IMR-90 (cell line): ENCODE measurements around the gene NMNAT3. TPM values are rescaled to one million over a fixed set of nuclear protein-coding genes. Genes with fewer than 3 reads are reported as not detected.

Source experiments
- ATAC-seq: fragments of 200-7000 bp; cut with Tn5 transposase; 2 replicates; pipeline ENCODE4 v1.9.1; 2020; ENCODE audit warnings: low read depth, mild to moderate bottlenecking, moderate library complexity
- BruUV-seq: library from RNA; stranded (reverse); fragments of 400-500 nt; replicated peaks from 2 replicates; lab custom pipeline; 2021; lab: Mats Ljungman, UMichigan
- CTCF ChIA-PET: fragments of 300-600 bp; formaldehyde crosslinking; extraction: SDS; loops from one replicate; lab custom pipeline; 2021; ENCODE audit warnings: antibody characterized with exemption; lab: Yijun Ruan, JAX
- POLR2A ChIA-PET: fragments of 300-600 bp; sonication (Branson Sonifier 250); formaldehyde crosslinking; loops from one replicate; lab custom pipeline; 2022; ENCODE audit warnings: antibody characterized with exemption; ENCODE audit not compliant: unreplicated experiment; lab: Charles Lee
- DNase-seq: peaks from one replicate; pipeline ENCODE4 v3.0.0; 2013
- H2AFZ ChIP-seq: replicated peaks from 2 replicates; pipeline ENCODE3; 2013; ENCODE audit warnings: low read length, mild to moderate bottlenecking; ENCODE audit not compliant: poor library complexity
- H2AK5ac ChIP-seq: 2 replicates; pipeline ENCODE4 v1.6.1; 2013; ENCODE audit warnings: low read depth, low read length, inconsistent platforms
- H2AK9ac ChIP-seq: replicated peaks from 2 replicates; pipeline ENCODE3; 2013; ENCODE audit warnings: mild to moderate bottlenecking, low read depth, low read length, moderate library complexity; ENCODE audit not compliant: poor library complexity
- H2BK120ac ChIP-seq: 2 replicates; pipeline ENCODE4 v1.6.1; 2013; ENCODE audit warnings: low read depth, low read length, inconsistent platforms
- H2BK15ac ChIP-seq: 3 replicates; pipeline ENCODE4 v1.6.1; 2013; ENCODE audit warnings: low read depth, low read length, inconsistent platforms
- H2BK20ac ChIP-seq: 2 replicates; pipeline ENCODE4 v1.6.1; 2013; ENCODE audit warnings: low read depth, mild to moderate bottlenecking, inconsistent platforms, low read length, moderate library complexity
- H2BK5ac ChIP-seq: 2 replicates; pipeline ENCODE4 v1.6.1; 2013; ENCODE audit warnings: mild to moderate bottlenecking, low read depth, low read length, inconsistent platforms; ENCODE audit not compliant: poor library complexity, severe bottlenecking
- H3K14ac ChIP-seq: replicated peaks from 2 replicates; pipeline ENCODE4 v1.6.1; 2013; ENCODE audit warnings: low read depth, low read length, inconsistent platforms
- H3K18ac ChIP-seq: 2 replicates; pipeline ENCODE4 v1.6.1; 2013; ENCODE audit warnings: low read depth, low read length, control low read depth
- H3K23ac ChIP-seq: 2 replicates; pipeline ENCODE4 v1.6.1; 2013; ENCODE audit warnings: low read depth, low read length, inconsistent platforms
- H3K27ac ChIP-seq: 2 replicates; pipeline ENCODE4 v1.5.1; 2013; ENCODE audit warnings: mild to moderate bottlenecking, control low read depth, low read length; ENCODE audit not compliant: insufficient read depth
- H3K27me3 ChIP-seq: 2 replicates; pipeline ENCODE4 v1.6.1; 2013; ENCODE audit warnings: low read length; ENCODE audit not compliant: control insufficient read depth, insufficient read depth
- H3K36me3 ChIP-seq: 2 replicates; pipeline ENCODE4 v1.6.1; 2013; ENCODE audit warnings: low read length, mixed read lengths; ENCODE audit not compliant: control insufficient read depth, insufficient read depth
- H3K4ac ChIP-seq: 2 replicates; pipeline ENCODE4 v1.6.1; 2013; ENCODE audit warnings: low read depth, low read length, inconsistent platforms
- H3K4me1 ChIP-seq: 2 replicates; pipeline ENCODE4 v1.6.1; 2013; ENCODE audit warnings: low read length, mixed read lengths; ENCODE audit not compliant: control insufficient read depth, insufficient read depth
- H3K4me2 ChIP-seq: 2 replicates; pipeline ENCODE4 v1.6.1; 2013; ENCODE audit warnings: low read depth, mild to moderate bottlenecking, control low read depth, low read length, moderate library complexity
- H3K4me3 ChIP-seq: 2 replicates; pipeline ENCODE4 v1.5.1; 2013; ENCODE audit warnings: low read depth, mild to moderate bottlenecking, control low read depth, low read length, moderate library complexity; ENCODE audit not compliant: insufficient read depth
- H3K56ac ChIP-seq: 2 replicates; pipeline ENCODE4 v1.6.1; 2013; ENCODE audit warnings: low read length, inconsistent platforms; ENCODE audit not compliant: insufficient read depth; ENCODE audit errors: extremely low read depth
- H3K79me1 ChIP-seq, 2 experiments: 2 replicates each; pipeline ENCODE4 v1.6.1; 2013; ENCODE audit warnings: low read length in 2 of 2, inconsistent platforms in 1 of 2, low read depth in 1 of 2
- H3K9ac ChIP-seq: 2 replicates; pipeline ENCODE4 v1.6.1; 2013; ENCODE audit warnings: low read depth, low read length, control low read depth
- H3K9me1 ChIP-seq: 2 replicates; pipeline ENCODE4 v1.6.1; 2013; ENCODE audit warnings: low read length, inconsistent platforms; ENCODE audit not compliant: insufficient read depth
- H3K9me3 ChIP-seq: 2 replicates; pipeline ENCODE4 v1.6.1; 2013; ENCODE audit warnings: low read length; ENCODE audit not compliant: control insufficient read depth, insufficient read depth
- H4K20me1 ChIP-seq: 2 replicates; pipeline ENCODE4 v1.6.1; 2013; ENCODE audit warnings: low read length, inconsistent platforms; ENCODE audit not compliant: insufficient read depth
- H4K5ac ChIP-seq: 2 replicates; pipeline ENCODE4 v1.6.1; 2013; ENCODE audit warnings: mild to moderate bottlenecking, low read depth, low read length, control low read depth
- H4K8ac ChIP-seq, 2 experiments: 2 replicates each; pipeline ENCODE4 v1.6.1; 2013; ENCODE audit warnings: low read depth in 2 of 2, low read length in 2 of 2, control low read depth in 1 of 2, inconsistent platforms in 1 of 2
- H4K91ac ChIP-seq: 2 replicates; pipeline ENCODE4 v1.6.1; 2013; ENCODE audit warnings: low read depth, low read length, inconsistent platforms; ENCODE audit not compliant: insufficient read depth
- BHLHE40 ChIP-seq: fragments of 150-350 bp; IDR thresholded peaks from 2 replicates; pipeline ENCODE4 v1.6.1; 2016; ENCODE audit warnings: mild to moderate bottlenecking, low read depth, low read length
- CEBPB ChIP-seq: IDR thresholded peaks from 2 replicates; pipeline ENCODE4 v1.6.1; 2012; ENCODE audit warnings: low read depth, low read length, improper control_type of control experiment
- CHD1 ChIP-seq: IDR thresholded peaks from 2 replicates; pipeline ENCODE4 v1.6.1; 2012; ENCODE audit warnings: low read depth, low read length, improper control_type of control experiment
- CTCF ChIP-seq: conservative IDR thresholded peaks from 2 replicates; pipeline ENCODE4 v1.5.1; 2012; ENCODE audit warnings: mild to moderate bottlenecking, low read depth, low read length, improper control_type of control experiment
- ELK1 ChIP-seq: fragments of 150-350 bp; IDR thresholded peaks from 2 replicates; pipeline ENCODE4 v1.6.1; 2016; ENCODE audit warnings: low read depth, mild to moderate bottlenecking, low read length, moderate library complexity, borderline replicate concordance
- FOS ChIP-seq: fragments of 150-350 bp; IDR thresholded peaks from 2 replicates; pipeline ENCODE4 v1.6.1; 2016; ENCODE audit warnings: low read depth, low read length
- MAFK ChIP-seq: IDR thresholded peaks from 2 replicates; pipeline ENCODE4 v1.6.1; 2012; ENCODE audit warnings: low read depth, low read length, improper control_type of control experiment
- MAZ ChIP-seq: IDR thresholded peaks from 2 replicates; pipeline ENCODE4 v1.6.1; 2012; ENCODE audit warnings: low read depth, mild to moderate bottlenecking, low read length, improper control_type of control experiment, moderate library complexity, borderline replicate concordance
- MXI1 ChIP-seq: IDR thresholded peaks from 2 replicates; pipeline ENCODE4 v1.6.1; 2012; ENCODE audit warnings: low read depth, mild to moderate bottlenecking, low read length, moderate library complexity, borderline replicate concordance
- NFE2L2 ChIP-seq: fragments of 150-350 bp; IDR thresholded peaks from 2 replicates; pipeline ENCODE4 v1.6.1; 2016; ENCODE audit warnings: low read depth, mild to moderate bottlenecking, low read length
- POLR2A ChIP-seq: IDR thresholded peaks from 2 replicates; pipeline ENCODE4 v1.6.1; 2012; ENCODE audit warnings: mild to moderate bottlenecking, low read depth, low read length
- RAD21 ChIP-seq: IDR thresholded peaks from 2 replicates; pipeline ENCODE4 v1.6.1; 2012; ENCODE audit warnings: low read length, improper control_type of control experiment
- RCOR1 ChIP-seq: IDR thresholded peaks from 2 replicates; pipeline ENCODE4 v1.6.1; 2012; ENCODE audit warnings: mild to moderate bottlenecking, low read length, improper control_type of control experiment; ENCODE audit not compliant: insufficient replicate concordance
- RFX5 ChIP-seq: IDR thresholded peaks from 2 replicates; pipeline ENCODE4 v1.8.0; 2012; ENCODE audit warnings: low read depth, mild to moderate bottlenecking, low read length, moderate library complexity
- SMC3 ChIP-seq: fragments of 150-350 bp; IDR thresholded peaks from 2 replicates; pipeline ENCODE4 v1.6.1; 2016; ENCODE audit warnings: low read depth, mild to moderate bottlenecking, antibody characterized with exemption, low read length, moderate library complexity
- USF2 ChIP-seq: fragments of 150-350 bp; IDR thresholded peaks from 2 replicates; pipeline ENCODE4 v1.6.1; 2017; ENCODE audit warnings: mild to moderate bottlenecking, antibody characterized with exemption, low read length, low read depth
- WGBS, 2 experiments: methylation state at CpG; one replicate each; pipeline versions ENCODE4 v1.1.5 to v1.1.7; 2013; ENCODE audit warnings: missing lambda C conversion rate in 2 of 2; ENCODE audit not compliant: insufficient read length in 1 of 2; ENCODE audit errors: extremely low coverage in 2 of 2; 5-methylcytosine and 5-hydroxymethylcytosine counted together
- dilution Hi-C: fragments of 300-500 bp; cut with HindIII; formaldehyde crosslinking; loops from one replicate; pipeline ENCODE4 v1.14.3; 2018; ENCODE audit warnings: low sequenced_read_pairs; ENCODE audit not compliant: unreplicated experiment
- in situ Hi-C: fragments of 300-500 bp; cut with MboI; formaldehyde crosslinking; loops from 3 replicates; pipeline ENCODE4 v1.14.3; 2019; ENCODE audit warnings: low sequenced_read_pairs, inconsistent platforms, mixed read lengths
- intact Hi-C: fragments of 100-400 bp; cut with micrococcal nuclease; formaldehyde crosslinking; loops from 2 replicates; pipeline ENCODE4 v1.10.0; 2022
- polyA plus RNA-seq, 3 experiments: library from polyadenylated mRNA; depleted of rRNA; stranded (reverse); fragments of >200 nt; gene quantifications; 2 replicates each; pipeline ENCODE4 v1.2.3, GENCODE V29; 2012; ENCODE audit warnings: low replicate concordance in 1 of 3
- total RNA-seq: library from RNA; depleted of rRNA; stranded (reverse); fragments of >200 nt; gene quantifications from 2 replicates; pipeline ENCODE4 v1.2.3, GENCODE V29; 2012

NMNAT3 gene
- total and polyA plus RNA-seq, 2 of the 4 experiments (the other 2 are of a cell fraction), result 0.12 to 0.36 TPM

GRCh38 chr3:139657936-139658335 lies 19.8 kb downstream of the NMNAT3 start:
- Histone ChIP-seq H3K79me1 (no peaks in the 10 kb centered on the region), H4K91ac (no peak overlapping the region), H3K4me1 (no peaks in the 10 kb centered on the region), H2BK15ac (no peak overlapping the region), H3K4me2 (no peak overlapping the region), H3K56ac (no peak overlapping the region), H2AK5ac (no peak overlapping the region), H3K14ac (no peak overlapping the region), H3K36me3 (no peaks in the 10 kb centered on the region), H4K20me1 (no peaks in the 10 kb centered on the region), H3K9ac (no peak overlapping the region), H3K4me3 (no peak overlapping the region), H3K4ac (no peak overlapping the region), H3K9me1 (no peaks in the 10 kb centered on the region), H3K27ac (no peak overlapping the region), H3K18ac (no peak overlapping the region), H2AK9ac (no peak overlapping the region), H2BK5ac (no peak overlapping the region), H4K5ac (no peak overlapping the region), H3K23ac (no peak overlapping the region), H2BK120ac (no peak overlapping the region), H3K27me3 (no peaks in the 10 kb centered on the region), H3K9me3 (no peaks in the 10 kb centered on the region), H4K8ac (no peak overlapping the region), H2AFZ (peak overlapping the region; percentile 38), H2BK20ac (no peak overlapping the region)
- TF ChIP-seq POLR2A, result no peak
- TF ChIP-seq ELK1, result no peak
- no peak for TF ChIP-seq MAZ
- TF ChIP-seq RCOR1, result no peak
- no peak for TF ChIP-seq USF2
- TF ChIP-seq BHLHE40, result no peak
- no peak for TF ChIP-seq CTCF
- no peak for TF ChIP-seq NFE2L2
- no peak for TF ChIP-seq RFX5
- no peak for TF ChIP-seq CHD1
- TF ChIP-seq MAFK, result no peak
- no peak for TF ChIP-seq MXI1
- no peak for TF ChIP-seq RAD21
- no peak for TF ChIP-seq CEBPB
- TF ChIP-seq SMC3, result no peak
- no peak for TF ChIP-seq FOS
- BruUV-seq, result no TSS peak
- ATAC-seq, result no peak
- dilution Hi-C loops, result no loop called here
- in situ Hi-C loops, result no loop called here
- no peak for DNase-seq
- intact Hi-C loops, result no loop called here
- WGBS, 2 experiments, result no CpG with 5 or more reads among the region's 3 CpGs
- POLR2A ChIA-PET, result no interaction called here
- CTCF ChIA-PET, result no interaction called here
